SK-N-MC (cell line): ENCODE measurements around the gene TIAM1.

Experiments
- EZH2 ChIP-seq: fragments of 200-600 bp; sonication (generic); IDR thresholded peaks from one replicate; pipeline ENCODE4 v1.6.1; 2017; ENCODE audit warnings: antibody characterized with exemption
- FOXP2 ChIP-seq: optimal IDR thresholded peaks from 2 replicates; pipeline ENCODE3; 2011; ENCODE audit warnings: mild to moderate bottlenecking, moderate library complexity; ENCODE audit not compliant: insufficient read depth; ENCODE audit errors: extremely low read length, control extremely low read depth
- POLR2AphosphoS5 ChIP-seq: IDR thresholded peaks from 2 replicates; pipeline ENCODE4 v1.6.1; 2012; ENCODE audit warnings: mild to moderate bottlenecking, low read depth, low read length, borderline replicate concordance

GRCh38 chr21:31145274-31145673 is 198.8 kb downstream of the TIAM1 start:
- TF ChIP-seq POLR2AphosphoS5 (no peak), EZH2 (no peak), FOXP2 (no peak)
